Subcutaneous adipose tissue (tissue), 4 donors: Measurements from ENCODE around the gene H2AZ2. TPM values are rescaled to one million over a fixed set of nuclear protein-coding genes. Genes with fewer than 3 reads are reported as not detected.

Experiments
- total RNA-seq, 4 donors: library from RNA; depleted of rRNA; stranded (reverse); fragments of >200 nt; gene quantifications; one replicate each; pipeline ENCODE4 v1.1.0, GENCODE V29; 2016
- TF ChIP-seq, protein P1 (sequence below): fragments of 450-650 bp; IDR thresholded peaks from one replicate; pipeline ENCODE4 v1.5.1; 2016; ENCODE audit warnings: low read depth, mild to moderate bottlenecking, control low read depth, antibody characterized with exemption, moderate library complexity

Gene H2AZ2
- total RNA-seq, 4 donors from 2014 or later, result 88.7 to 130 (median 96.4) TPM

DNA sequence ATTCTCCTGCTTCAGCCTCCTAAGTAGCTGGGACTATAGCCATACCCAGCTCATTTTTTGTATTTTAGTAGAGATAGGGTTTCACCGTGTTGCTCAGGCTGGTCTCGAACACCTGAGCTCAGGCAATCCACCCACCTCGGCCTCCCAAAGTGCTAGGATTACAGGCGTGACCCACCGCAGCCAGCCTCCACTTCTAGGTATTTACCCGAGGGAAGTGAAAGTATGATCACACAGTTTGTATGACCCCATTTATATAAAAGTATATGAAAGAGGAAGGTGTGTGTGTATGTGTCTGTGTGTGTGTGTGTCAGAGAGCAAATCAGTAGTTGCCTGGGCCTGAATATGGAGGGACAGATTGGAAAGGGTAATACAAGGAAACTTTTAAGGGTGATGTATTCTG is 39.4 kb upstream of the H2AZ2 start:
- TF ChIP-seq, protein P1, sequence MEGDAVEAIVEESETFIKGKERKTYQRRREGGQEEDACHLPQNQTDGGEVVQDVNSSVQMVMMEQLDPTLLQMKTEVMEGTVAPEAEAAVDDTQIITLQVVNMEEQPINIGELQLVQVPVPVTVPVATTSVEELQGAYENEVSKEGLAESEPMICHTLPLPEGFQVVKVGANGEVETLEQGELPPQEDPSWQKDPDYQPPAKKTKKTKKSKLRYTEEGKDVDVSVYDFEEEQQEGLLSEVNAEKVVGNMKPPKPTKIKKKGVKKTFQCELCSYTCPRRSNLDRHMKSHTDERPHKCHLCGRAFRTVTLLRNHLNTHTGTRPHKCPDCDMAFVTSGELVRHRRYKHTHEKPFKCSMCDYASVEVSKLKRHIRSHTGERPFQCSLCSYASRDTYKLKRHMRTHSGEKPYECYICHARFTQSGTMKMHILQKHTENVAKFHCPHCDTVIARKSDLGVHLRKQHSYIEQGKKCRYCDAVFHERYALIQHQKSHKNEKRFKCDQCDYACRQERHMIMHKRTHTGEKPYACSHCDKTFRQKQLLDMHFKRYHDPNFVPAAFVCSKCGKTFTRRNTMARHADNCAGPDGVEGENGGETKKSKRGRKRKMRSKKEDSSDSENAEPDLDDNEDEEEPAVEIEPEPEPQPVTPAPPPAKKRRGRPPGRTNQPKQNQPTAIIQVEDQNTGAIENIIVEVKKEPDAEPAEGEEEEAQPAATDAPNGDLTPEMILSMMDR, result no peak

DNA sequence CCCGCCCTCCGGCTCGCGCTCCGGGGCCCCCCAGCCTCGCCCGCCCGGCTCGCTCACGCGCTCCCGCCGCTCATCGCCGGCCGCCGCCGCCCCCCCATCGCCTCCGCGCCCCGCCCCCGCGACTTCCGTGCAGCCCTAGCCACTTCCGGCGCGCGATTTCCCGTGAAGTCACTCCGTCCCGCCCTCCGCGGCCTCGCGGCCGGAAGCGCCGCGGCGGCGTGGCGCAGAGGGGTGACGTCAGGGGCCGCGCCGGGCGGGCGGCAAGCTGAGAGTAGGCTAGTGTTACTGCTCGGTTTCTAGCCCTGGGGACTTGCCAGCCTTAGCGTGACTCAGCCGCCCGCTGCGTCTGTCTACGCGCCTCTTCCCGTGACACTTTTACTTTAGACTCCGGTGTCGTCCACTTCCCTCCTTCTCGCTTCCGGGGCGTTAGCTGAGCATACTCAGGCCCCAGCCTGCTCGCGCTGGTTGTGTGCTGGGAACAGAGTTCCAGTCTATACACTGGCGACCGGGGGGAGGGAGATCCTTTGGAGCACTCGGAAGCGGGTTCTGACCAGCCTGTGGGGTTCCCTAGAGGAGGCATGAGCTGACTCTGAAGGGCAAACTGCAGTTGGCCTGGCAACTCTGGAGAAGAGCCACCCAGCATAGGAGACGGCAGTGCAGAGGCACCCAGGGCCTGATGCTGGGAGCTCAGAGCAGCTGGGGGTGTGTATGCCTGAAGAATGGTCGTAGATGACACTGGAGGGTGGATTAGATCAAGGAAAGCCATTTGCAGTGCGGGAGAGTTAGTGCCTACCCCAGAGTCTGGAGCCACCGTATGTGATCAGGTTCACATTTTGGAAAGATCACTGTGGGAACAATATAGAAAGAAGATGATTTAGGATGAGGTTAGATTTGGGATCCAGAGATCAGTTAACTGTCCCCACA is 37.8 kb upstream of the H2AZ2 start, which contains the start of gene PURB:
TSS of gene PURB (minus strand) at position 137 of the 924 bp plus-strand sequence. CDS start 182 bp downstream, outside the sequence.
- TF ChIP-seq, protein P1, result no peak

DNA sequence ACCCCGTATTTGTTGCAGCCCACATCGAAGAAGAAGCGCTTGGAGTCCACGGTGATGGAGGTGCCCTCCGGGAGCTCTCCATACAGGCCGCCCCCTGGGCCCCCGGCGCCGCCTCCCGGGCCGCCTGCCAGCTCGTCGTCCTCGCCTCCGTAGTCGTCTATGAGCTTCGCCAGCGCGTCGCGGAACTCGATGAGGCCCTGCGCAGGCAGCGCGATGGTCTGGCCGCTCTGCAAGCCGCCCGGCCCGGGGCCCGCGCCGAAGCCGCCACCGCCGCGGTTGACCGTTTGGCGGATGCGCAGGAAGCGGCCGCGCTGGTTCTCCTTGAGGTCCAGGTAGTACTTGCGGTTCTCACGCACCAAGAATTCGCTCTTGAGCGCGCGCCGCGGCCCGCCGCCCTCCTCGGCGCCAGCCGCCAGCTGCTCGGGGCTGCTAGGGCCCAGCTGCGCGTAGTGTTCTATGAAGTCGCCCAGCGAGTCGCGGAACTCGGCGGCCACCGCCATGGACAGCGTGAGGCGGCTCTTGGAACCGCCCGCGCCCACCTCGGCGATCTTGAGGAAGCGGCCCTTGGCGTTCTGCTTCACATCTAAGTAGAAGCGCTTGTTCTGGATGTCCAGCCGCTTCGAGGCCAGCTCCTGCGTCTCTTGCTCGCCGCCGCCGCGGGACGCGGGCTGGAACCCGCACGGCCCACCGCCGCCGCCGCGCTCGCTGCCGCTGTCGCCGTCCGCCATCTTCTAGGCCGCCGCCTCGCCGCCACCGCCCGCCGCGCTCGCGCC is 36.9 kb upstream of the H2AZ2 start:
- TF ChIP-seq, protein P1, result no peak

DNA sequence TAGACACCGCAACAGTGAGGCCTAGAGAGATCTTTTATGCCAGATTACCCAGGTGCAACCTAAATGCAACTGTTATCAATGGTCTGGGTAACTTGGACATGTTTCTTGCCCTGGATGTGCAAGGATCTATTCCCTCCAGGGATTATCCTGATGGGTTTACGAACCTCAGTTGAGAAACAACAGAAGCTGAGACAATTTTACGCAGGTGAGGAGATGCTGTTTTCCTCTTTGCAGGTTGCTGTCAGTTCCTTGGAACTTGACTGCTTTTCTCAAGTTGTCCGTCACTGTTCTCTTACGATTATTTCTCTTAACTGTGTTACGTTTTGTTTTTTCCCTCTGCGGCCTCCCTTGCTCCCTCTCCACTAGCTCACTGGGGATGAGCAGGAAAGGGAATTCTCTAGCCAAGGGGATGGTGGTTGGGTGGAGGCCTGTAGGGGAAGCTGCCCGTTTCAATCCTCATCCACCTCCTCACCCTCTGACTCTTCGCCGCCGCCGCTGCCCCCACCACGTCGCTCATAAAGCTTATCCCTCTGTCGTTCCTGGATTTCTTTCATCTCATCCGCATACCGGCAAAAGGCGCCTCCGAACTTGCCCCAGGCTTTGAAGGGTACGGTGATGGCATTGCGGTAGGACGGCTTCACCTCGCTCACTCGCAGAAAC is 36.2 kb upstream of the H2AZ2 start:
- TF ChIP-seq, protein P1, result no peak

DNA sequence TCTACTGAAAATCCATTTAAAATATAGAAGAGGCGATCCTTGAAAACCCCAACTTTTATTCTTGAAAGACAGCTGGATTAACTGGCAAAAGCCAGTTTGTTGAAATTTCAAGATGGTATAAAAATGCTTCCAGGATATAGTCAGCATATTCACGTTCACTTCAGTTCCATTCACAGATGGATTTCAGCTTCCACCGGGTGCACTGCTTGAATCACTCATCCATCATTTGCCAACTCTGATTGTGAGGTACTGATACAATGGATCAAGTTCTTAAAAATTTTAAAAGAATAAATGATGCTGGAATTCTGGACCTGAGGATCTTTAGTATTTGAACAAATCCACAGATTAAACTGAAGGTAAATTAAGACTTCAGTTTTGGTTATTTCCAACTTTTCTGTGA is 35.0 kb upstream of the H2AZ2 start:
- TF ChIP-seq, protein P1, result no peak

DNA sequence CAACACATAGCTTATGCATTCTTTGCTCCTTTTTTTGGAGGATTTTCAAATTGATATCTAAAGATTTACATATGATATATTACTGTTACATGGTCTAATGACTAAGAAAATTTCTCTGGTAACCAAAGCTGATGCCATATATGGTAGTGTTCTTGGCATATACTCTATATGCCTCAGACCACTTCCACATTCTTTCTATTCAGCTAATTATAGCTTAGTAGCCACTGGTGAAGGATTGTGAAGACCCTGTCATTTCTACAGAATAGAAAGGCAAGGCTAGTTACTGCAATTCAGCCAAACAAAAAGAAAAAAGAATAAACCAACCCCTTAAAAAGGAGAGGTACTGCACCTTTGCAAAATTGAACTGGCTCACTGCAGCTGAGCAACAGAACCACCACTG is 33.7 kb upstream of the H2AZ2 start:
- TF ChIP-seq, protein P1, result no peak
